PFSK-1 (cell line): Measurements from ENCODE around the gene ZDHHC20.

ENCODE experiments used
- POLR2AphosphoS5 ChIP-seq: IDR thresholded peaks from 2 replicates; pipeline ENCODE4 v1.6.1; 2012; ENCODE audit warnings: low read depth, mild to moderate bottlenecking, control low read depth, low read length, moderate library complexity
- REST ChIP-seq, 2 experiments: IDR thresholded peaks; 2 replicates each; pipeline versions ENCODE4 v1.6.1 to v1.8.0; 2011 to 2012; ENCODE audit warnings: low read depth in 2 of 2, low read length in 2 of 2, control low read depth in 1 of 2, inconsistent platforms in 1 of 2, mild to moderate bottlenecking in 1 of 2, moderate library complexity in 1 of 2; ENCODE audit not compliant: insufficient read depth in 1 of 2
- SIN3A ChIP-seq: IDR thresholded peaks from 2 replicates; pipeline ENCODE4 v1.6.1; 2012; ENCODE audit warnings: mild to moderate bottlenecking, low read length, moderate library complexity, borderline replicate concordance; ENCODE audit not compliant: insufficient read depth
- TAF1 ChIP-seq: IDR thresholded peaks from 2 replicates; pipeline ENCODE4 v1.6.1; 2012; ENCODE audit warnings: low read length, control low read depth, borderline replicate concordance; ENCODE audit not compliant: insufficient read depth

- TF ChIP-seq POLR2AphosphoS5 (no peak), REST (IDR thresholded peaks at IDR 0.05; ENCODE audit: insufficient read depth in 1 of 2, low read depth in 2 of 2, low read length in 2 of 2) (no peak), TAF1 (no peak), SIN3A (no peak)
Measured at GRCh38 chr13:21501686-21502085, 42.6 kb upstream of the ZDHHC20 start.
